Hematopoietic multipotent progenitor cell (in vitro differentiated cells): Measurements from ENCODE around the gene NUP58. TPM values are rescaled to one million over a fixed set of nuclear protein-coding genes. Genes with fewer than 3 reads are reported as not detected.

ENCODE experiments used
- DNase-seq, 3 donors: peaks; one replicate each; pipeline ENCODE4 v3.0.0-alpha.2; 2011 to 2015; ENCODE audit warnings: low read depth in 2 of 3, low spot score in 2 of 3
- total RNA-seq: library from RNA; depleted of rRNA; stranded (reverse); fragments of >200 nt; gene quantifications from one replicate; pipeline ENCODE4 v1.2.3, GENCODE V29; 2012

The NUP58 gene
- total RNA-seq, 1 donor, result 44.2 TPM

DNA sequence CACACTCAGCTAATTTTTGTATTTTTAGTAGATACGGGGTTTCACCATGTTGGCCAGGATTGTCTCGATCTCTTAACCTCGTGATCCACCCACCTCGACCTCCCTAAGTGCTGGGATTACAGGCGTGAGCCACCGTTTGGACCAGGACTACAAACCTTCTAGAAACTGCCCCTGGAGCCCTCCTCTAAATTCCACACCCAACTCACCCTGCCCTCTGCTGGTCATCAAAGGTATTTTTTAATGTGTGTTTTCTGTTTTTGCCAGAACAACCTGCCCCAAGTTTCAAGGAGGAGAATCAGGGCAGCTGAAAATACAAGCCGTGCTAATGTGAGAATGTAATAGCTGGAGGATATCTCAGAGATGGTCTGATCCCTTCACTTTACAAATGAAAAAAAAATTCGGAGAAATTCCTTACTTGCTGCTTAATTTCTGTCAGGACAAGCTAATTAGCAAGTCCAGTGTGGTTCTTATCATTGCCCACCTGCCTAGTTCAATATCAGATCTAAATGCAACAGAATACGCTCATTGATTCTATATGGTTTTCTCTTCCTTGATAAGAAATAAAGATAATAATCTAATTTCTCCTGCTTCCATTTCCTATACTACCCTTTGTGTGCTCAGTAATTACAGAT, 74.4 kb downstream of the NUP58 start:
- DNase-seq, result peak in 2 of 3 donors; percentile 44 to 79

DNA sequence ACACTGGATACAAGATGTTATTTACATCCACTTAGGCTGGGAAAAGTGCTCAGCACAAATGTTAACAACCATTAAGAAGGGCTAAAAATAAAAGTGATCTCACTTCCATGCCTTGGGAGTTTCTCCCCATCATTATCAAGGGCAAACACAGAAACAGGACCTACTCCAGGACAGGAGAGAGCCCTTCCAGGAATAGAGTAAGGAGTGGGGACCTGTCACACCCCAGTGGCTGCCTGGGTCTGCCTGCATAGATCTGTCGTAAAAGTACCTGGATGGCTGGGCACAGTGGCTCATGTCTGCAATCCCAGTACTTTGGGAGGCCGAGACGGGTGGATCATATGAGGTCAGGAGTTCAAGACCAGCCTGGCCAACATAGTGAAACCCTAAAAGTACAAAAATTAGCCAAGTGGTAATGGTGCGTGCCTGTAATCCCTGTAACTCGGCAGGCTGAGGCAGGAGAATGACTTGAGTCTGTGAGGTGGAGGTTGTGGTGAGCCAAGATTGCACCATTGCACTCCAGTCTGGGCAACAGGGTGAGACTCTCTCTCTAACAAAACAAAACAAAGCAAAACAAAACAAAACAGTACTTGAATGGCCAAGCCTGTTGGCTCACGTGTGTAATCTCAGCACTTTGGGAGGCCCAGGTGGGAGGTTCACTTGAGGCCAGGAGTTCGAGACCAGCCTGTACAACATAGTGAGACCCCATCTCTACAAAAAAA, 76.0 kb downstream of the NUP58 start:
- no peak for DNase-seq

DNA sequence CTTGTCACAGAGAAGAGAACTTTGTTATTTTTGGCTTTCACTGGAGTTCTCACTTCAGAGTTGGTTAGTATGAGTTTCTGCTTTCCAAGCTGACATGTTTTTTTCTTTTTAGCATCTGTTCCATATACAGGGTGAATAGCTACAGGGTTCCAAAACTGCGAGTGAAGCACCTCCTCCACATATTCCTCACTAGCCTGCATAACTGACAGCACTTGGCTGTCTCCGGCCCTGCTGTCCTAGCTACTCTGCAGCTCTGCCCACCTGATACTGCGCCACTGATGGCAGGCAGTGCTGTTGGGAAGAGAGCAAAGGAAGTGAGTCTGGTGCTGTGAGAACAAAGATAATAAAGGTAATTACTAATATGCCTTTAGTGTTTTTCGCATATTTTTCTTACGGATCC, 77.1 kb downstream of the NUP58 start:
- no peak for DNase-seq

DNA sequence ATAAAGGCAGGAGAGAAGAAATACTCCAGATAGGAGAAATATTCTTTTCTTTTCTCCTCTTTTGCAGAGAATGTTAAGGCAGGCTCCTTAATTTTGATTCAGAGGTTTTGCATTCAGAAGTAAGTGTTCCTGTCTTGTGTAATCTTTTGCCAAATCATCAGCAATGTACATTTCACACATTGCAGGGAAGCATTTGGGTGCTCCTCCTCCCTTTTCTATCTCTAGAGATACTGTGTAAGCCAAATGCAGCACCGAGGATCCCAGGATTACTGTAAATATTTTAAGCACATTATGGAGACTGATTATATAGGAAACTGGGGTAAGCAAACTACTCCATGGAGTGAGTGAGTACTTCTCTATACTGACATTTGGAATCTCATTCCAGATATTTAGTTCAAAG, 77.6 kb downstream of the NUP58 start:
- DNase-seq, result no peak

DNA sequence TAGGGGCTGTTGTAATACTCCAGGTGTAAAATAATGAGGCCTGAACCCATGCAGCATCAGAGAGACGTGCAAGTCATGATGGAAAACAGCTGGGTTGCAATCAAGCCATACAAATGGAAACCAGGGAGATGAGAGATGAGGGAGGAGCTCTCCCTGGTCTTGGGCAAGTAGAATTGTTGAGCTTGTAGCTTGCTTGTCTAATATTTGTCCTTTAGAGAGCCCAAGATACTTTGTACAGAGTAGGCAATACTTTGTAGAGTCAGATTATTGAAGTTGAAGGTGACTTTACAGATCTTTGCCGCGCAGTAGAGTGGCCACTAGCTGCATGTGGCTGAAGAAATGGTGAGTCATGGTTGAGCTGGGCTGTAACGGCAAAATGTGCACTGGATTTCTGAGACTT, 78.7 kb downstream of the NUP58 start:
- DNase-seq, result no peak

DNA sequence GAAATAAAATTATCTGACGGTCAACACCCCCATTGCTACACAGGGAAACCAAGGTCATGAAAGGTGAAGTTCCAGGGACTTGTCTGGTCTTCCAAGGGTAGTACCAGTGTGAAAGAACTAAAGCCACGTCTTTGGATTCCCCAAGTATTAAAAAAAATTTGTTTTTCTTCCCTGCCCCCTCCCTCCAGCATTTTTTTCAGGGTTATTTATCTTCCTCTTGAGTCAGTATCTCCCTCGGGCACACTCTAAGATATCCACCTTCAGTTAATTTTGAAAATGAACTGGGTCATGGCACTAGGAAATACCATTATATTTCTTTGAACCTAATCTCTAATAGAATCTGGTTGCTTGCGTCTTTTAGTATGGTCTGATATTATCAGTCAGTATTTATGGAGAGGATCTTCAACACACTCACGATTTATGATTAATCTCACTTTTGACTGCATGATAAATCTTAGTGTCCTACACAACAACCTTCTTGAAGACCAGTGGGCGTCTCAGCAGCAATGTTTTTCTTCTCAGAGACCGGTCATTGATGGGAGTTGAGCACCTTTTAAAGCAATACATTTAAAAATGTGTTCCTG, 79.4 kb downstream of the NUP58 start:
- DNase-seq, result no peak

DNA sequence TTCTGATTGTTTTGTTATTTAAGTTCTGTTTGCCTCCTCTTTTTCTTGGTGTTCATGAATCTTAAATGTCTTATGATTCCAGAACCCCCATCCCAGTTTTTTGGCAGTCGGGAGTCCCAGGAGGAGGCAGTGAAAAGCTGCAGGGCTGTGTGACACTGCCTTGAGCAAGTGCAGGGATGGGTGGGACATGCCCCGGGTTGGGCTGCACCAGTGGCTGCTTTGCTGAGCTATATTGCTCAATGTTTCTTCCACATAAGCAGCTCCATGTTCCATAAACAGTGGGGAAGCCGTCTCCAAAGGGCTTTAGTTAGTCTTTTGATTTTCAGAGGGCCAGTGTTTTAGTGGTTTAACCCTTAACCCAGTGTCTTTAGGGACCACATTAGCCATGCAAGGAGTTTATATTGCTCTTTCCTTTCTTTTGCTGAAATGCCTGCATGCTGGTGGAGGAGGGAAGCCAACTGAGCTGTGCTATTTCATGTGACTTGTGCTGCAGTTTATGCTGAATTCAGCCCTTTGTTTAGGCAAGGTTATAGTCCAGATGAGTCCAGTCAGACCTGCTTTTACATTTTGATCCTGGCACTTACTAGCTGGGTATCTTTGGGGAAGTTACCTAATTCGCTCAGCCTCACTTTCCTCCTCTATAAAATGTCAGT, 83.5 kb downstream of the NUP58 start:
- no peak for DNase-seq

DNA sequence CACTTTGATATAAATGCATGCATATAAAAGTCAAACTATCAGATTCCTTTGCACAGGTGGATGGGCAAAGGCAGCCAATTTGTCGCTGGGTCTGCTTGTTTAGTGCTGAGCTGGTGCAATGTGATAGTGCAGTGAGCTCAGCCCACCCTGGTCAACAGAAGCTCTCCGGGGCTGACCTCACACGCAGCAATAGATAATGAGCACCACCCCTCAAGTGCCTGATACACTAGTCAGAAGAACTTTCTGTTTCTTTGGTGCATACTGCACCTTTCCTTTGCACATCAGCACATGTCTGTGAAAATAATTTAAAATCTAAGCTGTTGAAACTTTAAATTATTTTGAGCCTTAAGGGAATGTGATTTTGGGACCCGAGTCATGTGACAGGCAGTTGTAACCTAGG, 90.5 kb downstream of the NUP58 start:
- no peak for DNase-seq

Other genes starting within 250 kb of the NUP58 start
- 0.54 TPM for gene PABPC3, start 205.5 kb upstream of the NUP58 start, total RNA-seq
- under 0.01 TPM for gene AMER2, start 129.3 kb upstream of the NUP58 start, total RNA-seq
- gene MTMR6, start 14.1 kb upstream of the NUP58 start, total RNA-seq, result 6.2 TPM
- under 0.01 TPM for gene ATP8A2, start 70.3 kb downstream of the NUP58 start, total RNA-seq